Tibial artery (tissue), 4 donors: Measurements from ENCODE around the gene DHRS9.

Experiments
- DNase-seq, 2 donors: peaks; one replicate each; pipeline ENCODE4 v3.0.0-alpha.2; 2019
- H3K27ac ChIP-seq, 2 donors: fragments of 200-600 bp; sonication (generic) in 1 of 2; 1 replicate in 1 of 2; 2 replicates in 1 of 2; pipeline ENCODE4 v1.5.1; 2018 to 2019; ENCODE audit warnings: mild to moderate bottlenecking in 1 of 2
- H3K27me3 ChIP-seq, 2 donors: fragments of 200-600 bp; sonication (generic) in 1 of 2; one replicate each; pipeline versions ENCODE4 v1.5.1 to v1.6.0; 2016 to 2019
- H3K36me3 ChIP-seq, 3 donors: fragments of 200-600 bp; sonication (generic) in 2 of 3; one replicate each; pipeline ENCODE4 v1.5.1; 2016 to 2019; ENCODE audit warnings: mild to moderate bottlenecking in 2 of 3
- H3K4me1 ChIP-seq, 4 donors: fragments of 200-600 bp; sonication (generic) in 2 of 4; 1 replicate in 3 of 4; 2 replicates in 1 of 4; pipeline ENCODE4 v1.5.1; 2016 to 2019
- H3K4me3 ChIP-seq, 2 donors: fragments of 200-600 bp; sonication (generic) in 1 of 2; 1 replicate in 1 of 2; 2 replicates in 1 of 2; pipeline ENCODE4 v1.5.1; 2018 to 2019; ENCODE audit warnings: mild to moderate bottlenecking in 2 of 2
- H3K9me3 ChIP-seq, 3 donors: fragments of 200-600 bp; sonication (generic) in 1 of 3; one replicate each; pipeline ENCODE4 v1.5.1; 2016 to 2019
- intact Hi-C: fragments of 100-400 bp; cut with DNase I; formaldehyde crosslinking; loops from one replicate; pipeline ENCODE4 v1.15.0; 2023; ENCODE audit warnings: low total_unique reads
- TF ChIP-seq, protein P1 (sequence below), 2 experiments: fragments of 200-600 bp in 1 of 2; fragments of 450-650 bp in 1 of 2; IDR thresholded peaks; one replicate each; pipeline ENCODE4 v1.5.1; 2017 to 2019; ENCODE audit warnings: antibody characterized with exemption in 2 of 2, mild to moderate bottlenecking in 1 of 2, moderate library complexity in 1 of 2

The DHRS9 gene

DNA sequence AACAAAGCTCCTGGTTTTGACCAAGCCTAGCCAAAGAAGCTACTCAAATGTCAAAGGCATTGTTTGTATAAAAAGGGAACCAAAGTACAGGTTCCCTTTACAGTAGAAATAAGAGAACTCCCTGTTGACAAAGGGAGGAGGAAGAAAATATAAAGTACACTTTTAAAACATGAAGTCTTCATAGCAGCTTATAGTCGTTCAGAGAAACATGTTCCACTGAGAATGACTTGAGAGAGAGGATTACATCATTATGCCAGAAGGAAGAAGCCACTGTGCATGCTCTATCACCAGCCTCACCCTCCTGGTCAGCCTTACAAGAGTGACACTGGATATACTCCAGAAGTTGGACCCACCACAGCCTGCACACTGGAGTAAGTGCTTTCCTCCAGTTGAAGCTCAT is 2.5 kb upstream of the DHRS9 start:
- Histone ChIP-seq H3K9me3 (no peaks in the 10 kb centered on the region), H3K4me1 (no peaks in the 10 kb centered on the region), H3K4me3 (no peak overlapping the region), H3K27ac (no peak overlapping the region), H3K27me3 (no peaks in the 10 kb centered on the region), H3K36me3 (no peaks in the 10 kb centered on the region)
- no peak for DNase-seq
- intact Hi-C loops, result no loop called here
- TF ChIP-seq, protein P1, sequence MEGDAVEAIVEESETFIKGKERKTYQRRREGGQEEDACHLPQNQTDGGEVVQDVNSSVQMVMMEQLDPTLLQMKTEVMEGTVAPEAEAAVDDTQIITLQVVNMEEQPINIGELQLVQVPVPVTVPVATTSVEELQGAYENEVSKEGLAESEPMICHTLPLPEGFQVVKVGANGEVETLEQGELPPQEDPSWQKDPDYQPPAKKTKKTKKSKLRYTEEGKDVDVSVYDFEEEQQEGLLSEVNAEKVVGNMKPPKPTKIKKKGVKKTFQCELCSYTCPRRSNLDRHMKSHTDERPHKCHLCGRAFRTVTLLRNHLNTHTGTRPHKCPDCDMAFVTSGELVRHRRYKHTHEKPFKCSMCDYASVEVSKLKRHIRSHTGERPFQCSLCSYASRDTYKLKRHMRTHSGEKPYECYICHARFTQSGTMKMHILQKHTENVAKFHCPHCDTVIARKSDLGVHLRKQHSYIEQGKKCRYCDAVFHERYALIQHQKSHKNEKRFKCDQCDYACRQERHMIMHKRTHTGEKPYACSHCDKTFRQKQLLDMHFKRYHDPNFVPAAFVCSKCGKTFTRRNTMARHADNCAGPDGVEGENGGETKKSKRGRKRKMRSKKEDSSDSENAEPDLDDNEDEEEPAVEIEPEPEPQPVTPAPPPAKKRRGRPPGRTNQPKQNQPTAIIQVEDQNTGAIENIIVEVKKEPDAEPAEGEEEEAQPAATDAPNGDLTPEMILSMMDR (IDR thresholded peaks at IDR 0.05), result no peak

DNA sequence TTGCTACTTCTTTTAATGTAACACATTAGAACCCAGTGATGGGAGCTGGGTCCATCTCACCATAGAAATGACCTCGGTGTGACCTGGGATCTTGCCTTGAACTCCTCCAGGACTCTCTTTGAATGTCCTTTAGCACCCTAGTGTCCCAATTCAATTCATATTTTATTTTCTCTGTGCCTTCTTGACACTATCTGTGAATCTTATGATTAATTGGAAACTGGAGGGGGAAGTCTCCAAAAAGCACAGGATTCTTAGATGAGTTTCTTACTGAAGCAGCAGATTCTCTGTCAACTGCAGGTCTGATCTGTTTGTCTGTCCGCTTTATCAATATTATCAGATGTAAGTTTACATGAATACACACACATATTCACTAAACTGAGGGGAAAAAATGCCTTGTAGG is 470 bp downstream of the DHRS9 start:
- Histone ChIP-seq H3K36me3 (no peaks in the 10 kb centered on the region), H3K4me3 (no peak overlapping the region), H3K4me1 (no peaks in the 10 kb centered on the region), H3K27ac (no peak overlapping the region), H3K27me3 (no peaks in the 10 kb centered on the region), H3K9me3 (no peaks in the 10 kb centered on the region)
- intact Hi-C loops, result no loop called here
- DNase-seq, result no peak
- TF ChIP-seq, protein P1 (IDR thresholded peaks at IDR 0.05), result no peak

DNA sequence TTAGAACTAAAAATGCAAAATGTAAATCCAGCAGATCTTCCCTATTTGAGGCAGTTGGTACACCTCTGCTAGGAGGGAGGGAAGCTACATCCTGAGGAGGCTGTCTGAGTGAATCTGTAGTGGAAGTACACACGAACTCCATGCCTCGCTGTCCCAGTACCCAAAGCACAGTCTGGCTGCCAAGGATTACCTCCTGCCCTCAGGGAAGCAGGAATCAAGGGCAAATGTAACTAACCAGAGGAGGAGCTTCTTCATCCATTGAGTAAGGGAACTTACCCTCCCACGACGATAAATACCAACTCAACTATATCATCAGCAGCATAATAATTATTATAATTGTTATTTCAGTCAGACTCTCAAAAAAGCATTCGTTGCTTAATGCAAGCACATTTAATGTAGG is 2.1 kb downstream of the DHRS9 start:
- Histone ChIP-seq H3K27me3 (no peaks in the 10 kb centered on the region), H3K27ac (no peak overlapping the region), H3K36me3 (no peaks in the 10 kb centered on the region), H3K4me1 (no peaks in the 10 kb centered on the region), H3K4me3 (no peak overlapping the region), H3K9me3 (no peaks in the 10 kb centered on the region)
- TF ChIP-seq, protein P1 (IDR thresholded peaks at IDR 0.05), result no peak
- DNase-seq, result no peak
- intact Hi-C loops, result no loop called here

DNA sequence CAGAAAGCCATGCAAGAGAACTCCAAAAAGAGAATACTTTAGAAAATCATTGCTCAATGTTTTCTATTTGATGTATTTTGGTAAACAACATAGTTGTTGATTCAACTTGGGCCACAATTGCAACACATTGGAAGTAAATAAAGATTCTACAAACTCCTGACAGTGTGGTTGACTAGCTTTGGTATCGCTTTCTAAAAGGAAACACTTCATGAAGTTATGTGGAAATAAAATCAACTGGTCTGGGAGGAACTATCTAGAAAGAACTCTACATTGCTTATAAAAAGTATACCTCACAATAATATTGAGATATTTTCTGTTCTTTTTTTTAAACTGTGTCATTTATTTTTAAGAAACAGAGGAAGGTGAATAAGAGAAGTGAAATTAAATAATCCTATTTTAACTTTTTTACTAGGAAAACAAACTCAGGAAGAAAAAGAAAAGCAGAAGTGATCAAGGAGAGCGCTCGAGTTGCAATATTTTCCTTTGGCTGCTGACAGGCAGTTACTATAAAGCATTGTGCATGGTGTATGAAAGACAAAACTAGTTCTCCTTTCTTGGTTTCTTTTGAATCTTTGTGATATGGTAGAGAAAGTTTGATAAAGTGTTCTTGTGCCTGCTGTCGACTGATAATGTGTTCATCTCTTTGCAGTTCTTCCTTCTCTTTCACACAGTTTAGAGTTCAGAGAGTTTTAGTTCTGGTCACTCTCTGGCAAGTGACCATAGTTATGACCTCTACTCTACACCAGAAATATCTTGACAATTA is 3.0 kb downstream of the DHRS9 start:
- no peak overlapping the region for H3K27ac ChIP-seq
- no peaks in the 10 kb centered on the region for H3K36me3 ChIP-seq
- intact Hi-C loops, result no loop called here
- no peaks in the 10 kb centered on the region for H3K9me3 ChIP-seq
- no peaks in the 10 kb centered on the region for H3K4me1 ChIP-seq
- no peaks in the 10 kb centered on the region for H3K27me3 ChIP-seq
- TF ChIP-seq, protein P1 (IDR thresholded peaks at IDR 0.05), result no peak
- no peak overlapping the region for H3K4me3 ChIP-seq
- no peak for DNase-seq

DNA sequence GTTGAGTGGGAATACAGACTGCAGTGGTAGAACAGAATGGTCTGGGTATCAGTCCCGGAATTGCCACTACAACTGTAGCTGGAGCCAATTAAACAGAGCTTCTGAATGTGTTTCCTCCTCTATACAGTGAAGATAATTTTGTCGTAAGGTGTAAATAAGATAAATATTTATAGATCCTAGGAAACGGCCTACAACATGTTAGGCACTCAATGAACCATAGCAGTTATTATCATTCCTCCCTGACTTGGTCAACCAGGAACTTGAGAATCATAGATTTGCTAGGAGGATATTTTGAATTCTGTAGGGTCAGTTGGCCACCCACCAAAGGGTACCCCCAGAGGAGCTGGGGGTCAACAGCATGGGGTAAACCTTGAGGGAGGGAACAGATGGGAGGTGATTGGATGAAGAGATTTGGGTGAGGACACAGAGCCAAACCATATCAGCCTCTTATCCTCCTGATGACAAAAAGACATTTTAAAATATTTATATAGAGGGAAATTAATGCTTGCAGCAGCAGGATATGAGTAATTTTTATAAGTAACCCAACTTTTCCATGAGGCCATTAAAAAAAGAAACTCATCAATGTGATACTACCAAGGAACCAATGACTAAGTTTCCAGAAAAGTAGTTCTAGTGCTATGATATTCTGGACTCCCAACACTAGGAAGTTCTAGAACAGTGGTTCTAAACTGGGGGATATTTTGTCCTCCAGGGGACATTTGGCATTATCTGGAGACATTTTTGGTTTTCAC is 4.0 kb downstream of the DHRS9 start:
- H3K4me3 ChIP-seq, result no peak overlapping the region
- no peaks in the 10 kb centered on the region for H3K36me3 ChIP-seq
- TF ChIP-seq, protein P1 (IDR thresholded peaks at IDR 0.05), result no peak
- no peak for DNase-seq
- no peak overlapping the region for H3K27ac ChIP-seq
- H3K4me1 ChIP-seq, result no peaks in the 10 kb centered on the region
- no peaks in the 10 kb centered on the region for H3K27me3 ChIP-seq
- intact Hi-C loops, result no loop called here
- H3K9me3 ChIP-seq, result no peaks in the 10 kb centered on the region
